Natural killer cell treated with Interleukin-12 subunit alpha and Interleukin-12 subunit beta and Interleukin-15 and Interleukin-18, amount 100 ng/mL, for 72 hours (primary cell): ENCODE measurements around the gene AP1M1. TPM values are rescaled to one million over a fixed set of nuclear protein-coding genes. Genes with fewer than 3 reads are reported as not detected.

Experiments
- ATAC-seq, 2 donors: fragments of 150-1000 bp; cut with Tn5 transposase in 1 of 2; sonication (Bioruptor Pico), chemical (Tn5 transposase) in 1 of 2; 2 replicates each; pipeline ENCODE4 v1.10.0; 2021
- DNase-seq: peaks from one replicate; pipeline ENCODE4 v3.0.0; 2022; ENCODE audit warnings: low spot score
- H3K27ac Mint-ChIP-seq, 2 donors: 1 replicate in 1 of 2; 2 replicates in 1 of 2; pipeline ENCODE4 v1.8.0; 2022; ENCODE audit warnings: mixed read lengths in 2 of 2, mild to moderate bottlenecking in 1 of 2, moderate library complexity in 1 of 2
- H3K27me3 Mint-ChIP-seq, 2 donors: 1 replicate in 1 of 2; 2 replicates in 1 of 2; pipeline ENCODE4 v1.8.0; 2022; ENCODE audit warnings: mixed read lengths in 2 of 2
- H3K36me3 Mint-ChIP-seq: one replicate; pipeline ENCODE4 v1.8.0; 2022; ENCODE audit warnings: mixed read lengths
- H3K4me1 Mint-ChIP-seq, 2 donors: 1 replicate in 1 of 2; 2 replicates in 1 of 2; pipeline ENCODE4 v1.8.0; 2022; ENCODE audit warnings: low read depth in 2 of 2, mixed read lengths in 2 of 2, mild to moderate bottlenecking in 1 of 2
- H3K4me3 Mint-ChIP-seq: one replicate; pipeline ENCODE4 v1.8.0; 2022; ENCODE audit warnings: mixed read lengths
- H3K9me3 Mint-ChIP-seq: 2 replicates; pipeline ENCODE4 v1.8.0; 2022; ENCODE audit warnings: mixed read lengths
- total RNA-seq, 2 donors: library from RNA; stranded (reverse); gene quantifications; one replicate each; pipeline ENCODE4 v1.2.3, GENCODE V29; 2022

The AP1M1 gene
- total RNA-seq, 2 donors from 2014 or later = 115 to 145 TPM

DNA sequence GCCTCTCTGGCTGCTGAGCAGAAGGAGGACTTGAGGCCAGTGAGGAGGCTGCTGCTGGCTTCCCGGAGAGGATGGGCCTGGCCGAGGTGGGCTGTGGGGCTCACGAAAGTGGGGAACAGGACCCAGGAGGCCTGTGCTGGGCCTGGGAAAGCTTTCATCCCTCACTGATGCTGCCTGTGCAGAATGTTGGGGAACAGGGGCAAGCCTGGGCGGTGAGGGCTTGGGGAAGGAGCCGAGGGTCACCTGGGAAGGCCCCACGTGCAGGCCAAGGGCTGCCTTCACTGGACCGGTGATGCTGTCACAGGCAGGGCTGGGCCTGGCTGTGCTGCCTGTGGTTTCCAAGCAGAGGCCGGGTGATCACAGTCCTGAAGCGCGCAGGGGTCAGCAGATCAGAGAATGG, 9.4 kb downstream of the AP1M1 start:
- H3K9me3 Mint-ChIP-seq = no peaks in the 10 kb centered on the region
- no peak for DNase-seq
- no peak overlapping the region for H3K27ac Mint-ChIP-seq
- no peak overlapping the region for H3K4me3 Mint-ChIP-seq
- peaks cover 27% of the 10 kb centered on the region for H3K36me3 Mint-ChIP-seq
- no peaks in the 10 kb centered on the region for H3K27me3 Mint-ChIP-seq
- ATAC-seq = no peak
- H3K4me1 Mint-ChIP-seq = peaks cover 14 to 28% of the 10 kb centered on the region in 2 donors

DNA sequence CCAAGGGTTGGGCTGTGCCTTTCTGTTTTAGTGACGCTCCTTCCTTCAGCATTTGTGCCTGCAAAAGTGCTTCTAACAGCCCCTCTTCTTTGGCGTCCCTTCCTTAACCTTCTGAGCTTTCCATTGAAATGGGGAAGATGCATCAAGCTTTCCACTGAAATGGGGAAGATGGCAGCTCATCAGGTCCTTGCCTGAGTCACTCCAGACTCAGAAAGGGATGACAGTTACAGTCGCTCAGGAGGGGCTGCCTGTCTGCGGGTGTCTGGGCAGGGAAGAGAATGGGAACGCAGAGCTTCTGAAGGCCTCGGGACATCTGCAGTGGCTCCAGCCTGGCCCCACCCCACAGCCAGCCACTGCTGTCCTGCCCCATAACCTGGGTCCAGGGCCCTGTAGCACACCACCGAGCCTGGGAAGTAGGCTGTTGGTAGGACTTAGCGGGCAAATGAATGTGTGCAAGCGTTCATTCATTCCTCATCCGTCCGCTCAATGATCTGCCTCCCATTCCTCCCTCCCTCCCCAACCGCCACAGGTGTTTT, 9.8 kb downstream of the AP1M1 start:
- Mint-ChIP-seq H3K4me1 (peaks cover 18 to 29% of the 10 kb centered on the region in 2 donors), H3K4me3 (no peak overlapping the region)
- no peak for ATAC-seq

DNA sequence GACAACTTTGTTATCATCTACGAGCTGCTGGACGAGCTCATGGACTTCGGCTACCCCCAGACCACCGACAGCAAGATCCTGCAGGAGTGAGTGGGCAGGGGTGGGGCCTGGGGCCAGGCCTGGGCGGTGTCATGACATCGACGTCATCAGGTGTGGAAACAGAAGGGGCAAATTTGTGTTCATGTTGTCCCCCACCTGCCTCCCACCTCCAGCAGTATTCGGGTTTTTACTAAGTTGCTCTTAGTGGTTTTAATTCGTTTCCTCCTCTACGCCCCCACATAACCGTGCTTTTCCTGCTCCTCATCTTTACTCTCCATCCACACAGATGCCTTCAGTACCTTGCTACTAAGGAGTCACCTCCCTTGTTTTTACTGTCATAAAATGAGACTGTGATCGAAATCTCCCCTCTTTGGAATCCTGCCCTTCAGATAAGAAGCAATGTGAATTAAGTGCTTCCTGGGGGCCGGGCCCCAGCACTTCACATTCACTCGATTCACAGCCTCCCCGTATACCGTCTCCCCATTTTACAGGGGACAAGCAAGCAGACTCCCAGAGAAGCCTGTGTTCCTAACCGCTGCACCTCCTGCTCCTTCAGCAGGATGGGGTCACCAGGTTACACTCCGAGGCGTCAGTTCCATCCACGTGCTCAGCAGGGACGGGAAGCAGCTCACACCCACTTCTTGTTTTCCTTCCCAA, 10.5 kb downstream of the AP1M1 start:
- H3K9me3 Mint-ChIP-seq = no peaks in the 10 kb centered on the region
- no peak for ATAC-seq
- peaks cover 21 to 31% of the 10 kb centered on the region in 2 donors for H3K4me1 Mint-ChIP-seq
- DNase-seq = no peak
- H3K4me3 Mint-ChIP-seq = no peak overlapping the region
- H3K36me3 Mint-ChIP-seq = peaks cover 36% of the 10 kb centered on the region
- no peaks in the 10 kb centered on the region for H3K27me3 Mint-ChIP-seq
- peak overlapping the region in 1 of 2 donors; percentile 33 for H3K27ac Mint-ChIP-seq

More for the DNA sequence above, 9.8 kb downstream of the AP1M1 start:
- Mint-ChIP-seq H3K36me3 (peaks cover 32% of the 10 kb centered on the region), H3K9me3 (no peaks in the 10 kb centered on the region), H3K27me3 (no peaks in the 10 kb centered on the region), H3K27ac (no peak overlapping the region)
- DNase-seq = no peak

DNA sequence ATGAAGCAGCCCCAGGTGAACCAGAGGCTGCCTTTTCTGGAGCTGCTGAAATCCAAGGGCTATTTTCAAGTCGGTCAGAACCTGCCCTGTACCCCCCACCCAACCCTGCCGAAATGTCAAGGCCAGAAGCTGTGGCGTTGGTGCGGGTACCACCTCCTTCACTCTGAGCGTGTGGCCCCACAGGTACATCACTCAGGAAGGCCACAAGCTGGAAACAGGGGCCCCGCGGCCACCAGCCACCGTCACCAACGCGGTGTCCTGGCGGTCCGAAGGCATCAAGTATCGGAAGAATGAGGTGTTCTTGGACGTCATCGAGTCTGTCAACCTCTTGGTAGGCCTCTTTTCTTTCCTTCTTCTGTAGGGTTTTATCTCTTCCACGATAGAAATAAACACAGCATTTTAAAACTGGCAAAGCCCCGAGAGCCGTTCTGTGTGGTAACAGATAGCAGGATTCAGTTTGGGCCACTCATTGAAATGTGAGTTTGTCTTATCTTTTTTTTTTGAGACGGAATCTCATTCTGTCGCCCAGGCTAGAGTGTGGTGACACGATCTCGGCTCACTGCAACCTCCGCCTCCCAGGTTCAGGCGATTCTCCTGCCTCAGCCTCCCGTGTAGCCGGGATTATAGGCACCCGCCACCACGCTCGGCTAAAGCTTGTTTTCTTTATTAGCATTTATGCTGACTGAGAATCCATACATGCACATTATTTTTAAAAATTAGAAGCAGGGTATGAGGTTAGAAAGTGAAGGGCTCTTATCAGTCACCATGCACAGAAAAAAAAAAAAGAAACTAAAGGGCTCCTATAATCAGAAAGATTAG, 11.3 kb downstream of the AP1M1 start:
- H3K27ac Mint-ChIP-seq = peak overlapping the region in 1 of 2 donors; percentile 33
- H3K4me1 Mint-ChIP-seq = peaks cover 24 to 31% of the 10 kb centered on the region in 2 donors
- no peak for ATAC-seq
- DNase-seq = no peak
- H3K9me3 Mint-ChIP-seq = no peaks in the 10 kb centered on the region
- no peak overlapping the region for H3K4me3 Mint-ChIP-seq
- H3K36me3 Mint-ChIP-seq = peaks cover 36% of the 10 kb centered on the region
- no peaks in the 10 kb centered on the region for H3K27me3 Mint-ChIP-seq

DNA sequence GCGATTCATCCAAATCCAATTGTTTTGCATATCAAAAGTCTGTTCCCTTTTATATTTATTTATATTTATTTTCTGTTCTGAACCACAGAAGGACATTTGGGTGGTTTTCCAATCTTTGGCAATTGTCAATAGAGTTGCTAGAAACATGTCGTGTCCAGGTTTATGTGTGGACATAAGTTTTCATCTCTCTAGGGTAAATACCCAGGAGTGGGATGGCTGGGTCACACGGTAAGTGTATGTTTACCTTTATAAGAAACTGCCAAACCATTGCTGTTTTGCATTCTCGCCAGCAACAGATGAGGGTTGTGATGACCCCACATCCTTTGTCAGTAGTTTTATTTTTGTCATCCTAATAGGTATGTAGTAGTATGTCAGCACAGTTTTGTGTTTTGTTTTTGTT, 12.5 kb downstream of the AP1M1 start:
- ATAC-seq (no peak), DNase-seq (no peak)
- no peaks in the 10 kb centered on the region for H3K27me3 Mint-ChIP-seq
- H3K4me3 Mint-ChIP-seq = no peak overlapping the region
- peaks cover 36% of the 10 kb centered on the region for H3K36me3 Mint-ChIP-seq
- no peak overlapping the region for H3K27ac Mint-ChIP-seq
- H3K9me3 Mint-ChIP-seq = no peaks in the 10 kb centered on the region
- H3K4me1 Mint-ChIP-seq = peaks cover 24 to 31% of the 10 kb centered on the region in 2 donors

DNA sequence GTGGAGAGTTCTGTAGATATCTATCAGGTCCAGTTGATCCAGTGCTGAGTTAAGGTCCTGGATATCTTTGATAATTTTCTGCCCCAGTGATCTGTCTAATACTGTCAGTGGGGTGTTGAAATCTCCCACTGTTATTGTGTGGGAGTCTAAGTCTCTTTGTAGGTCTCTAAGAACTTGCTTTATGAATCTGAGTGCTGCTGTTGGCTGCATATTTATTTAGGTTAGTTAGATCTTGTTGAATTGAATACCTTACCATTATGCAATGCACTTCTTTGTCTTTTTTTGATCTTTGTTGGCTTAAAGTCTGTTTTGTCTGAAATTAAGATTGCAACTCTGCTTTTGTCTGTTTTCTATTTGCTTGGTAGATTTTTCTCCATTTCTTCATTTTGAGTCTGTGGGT, 15.4 kb downstream of the AP1M1 start:
- DNase-seq (no peak), ATAC-seq (no peak)
- H3K4me3 Mint-ChIP-seq = no peak overlapping the region
- H3K9me3 Mint-ChIP-seq = no peaks in the 10 kb centered on the region
- H3K27me3 Mint-ChIP-seq = no peaks in the 10 kb centered on the region
- H3K36me3 Mint-ChIP-seq = peaks cover 48% of the 10 kb centered on the region
- H3K27ac Mint-ChIP-seq = peak overlapping the region in 1 of 2 donors; percentile 12
- peaks cover 30 to 34% of the 10 kb centered on the region in 2 donors for H3K4me1 Mint-ChIP-seq

DNA sequence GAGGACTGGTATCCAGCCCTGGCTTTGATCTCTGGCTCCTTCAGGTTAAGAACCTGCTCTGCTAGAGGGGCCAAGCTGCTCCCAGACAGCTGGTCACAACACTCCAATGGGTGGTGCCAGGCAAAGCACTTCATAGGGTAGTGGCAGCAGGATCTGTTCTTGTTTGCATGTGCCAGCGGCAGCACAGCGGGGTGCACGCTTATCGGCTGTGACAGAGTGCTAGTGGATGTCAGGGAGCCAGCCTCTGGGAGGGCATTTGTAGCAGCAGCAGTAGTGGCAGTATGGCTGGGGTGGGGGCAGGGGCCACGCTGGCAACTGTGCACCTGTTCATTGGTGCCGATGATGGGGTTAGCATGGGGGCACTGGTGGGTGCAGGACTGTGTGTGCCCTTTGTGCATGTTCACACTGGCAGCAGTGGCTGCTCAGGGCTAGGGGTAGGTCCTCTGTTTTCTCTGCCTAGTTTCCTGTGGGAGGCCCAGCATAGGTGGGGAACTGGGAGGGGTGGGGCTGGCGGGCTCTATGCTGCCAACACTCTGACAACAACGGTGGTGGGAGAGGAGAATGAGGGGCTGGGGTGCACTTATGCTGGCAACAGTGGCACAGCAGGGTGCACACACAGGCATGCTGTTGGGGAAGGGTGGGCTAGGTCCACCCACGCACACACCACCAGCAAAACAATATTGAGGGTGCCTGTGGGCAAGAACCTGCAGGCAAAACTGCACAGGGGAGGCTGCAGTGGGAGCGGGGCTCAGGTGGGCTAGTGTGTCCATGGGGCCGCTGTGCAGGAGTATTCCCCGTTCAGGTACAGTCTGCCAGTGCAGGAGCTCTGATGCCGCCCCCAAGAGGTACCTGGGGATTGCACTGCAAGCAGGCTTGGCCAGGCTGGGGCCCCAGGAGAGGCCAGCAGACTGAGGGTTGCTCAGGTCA, 19.3 kb downstream of the AP1M1 start:
- Mint-ChIP-seq H3K27ac (peak overlapping the region in 1 of 2 donors; percentile 50), H3K4me3 (no peak overlapping the region), H3K9me3 (peaks cover 4% of the 10 kb centered on the region), H3K36me3 (peaks cover 47% of the 10 kb centered on the region), H3K4me1 (peaks cover 37% of the 10 kb centered on the region in 2 donors), H3K27me3 (no peaks in the 10 kb centered on the region)
- ATAC-seq = no peak
- peak; percentile 58 for DNase-seq

DNA sequence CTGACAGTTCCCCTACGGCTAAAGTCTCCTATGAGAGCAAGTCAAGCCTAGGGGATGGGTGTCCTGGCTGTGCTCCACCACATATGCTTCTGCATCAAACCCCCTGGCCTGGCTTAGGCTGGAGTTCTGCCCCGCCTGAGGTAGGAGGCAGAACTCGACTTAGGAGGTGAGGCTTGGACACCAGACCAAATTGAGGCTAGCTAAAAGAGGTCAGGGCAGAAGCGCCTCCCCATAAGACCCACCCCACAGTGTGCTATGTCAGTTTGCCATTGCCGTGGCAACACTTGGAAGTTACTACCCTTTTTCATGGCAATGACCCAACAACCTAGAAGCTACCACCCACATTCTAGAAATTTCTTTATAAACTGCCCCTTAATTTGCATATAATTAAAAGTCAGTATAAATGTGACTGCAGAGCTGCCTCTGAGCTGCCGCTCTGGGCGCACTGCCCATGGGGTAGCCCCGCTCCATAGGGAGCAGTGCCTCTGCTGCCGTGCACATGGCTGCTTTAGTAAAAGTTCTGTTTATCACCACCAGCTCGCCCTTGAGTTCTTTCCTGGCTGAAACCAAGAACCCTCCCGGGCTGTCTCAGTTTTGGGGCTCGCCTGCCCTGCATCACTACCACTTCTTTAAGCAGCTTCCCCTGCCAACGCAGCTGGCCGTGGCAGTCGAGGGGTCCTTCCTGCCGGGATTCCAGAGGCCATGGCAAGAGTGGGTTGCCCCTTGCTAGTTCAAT, 20.2 kb downstream of the AP1M1 start:
- Mint-ChIP-seq H3K36me3 (peaks cover 47% of the 10 kb centered on the region), H3K27ac (no peak overlapping the region), H3K4me3 (no peak overlapping the region), H3K27me3 (no peaks in the 10 kb centered on the region), H3K4me1 (peaks cover 28 to 30% of the 10 kb centered on the region in 2 donors), H3K9me3 (peaks cover 8% of the 10 kb centered on the region)
- no peak for DNase-seq
- no peak for ATAC-seq

DNA sequence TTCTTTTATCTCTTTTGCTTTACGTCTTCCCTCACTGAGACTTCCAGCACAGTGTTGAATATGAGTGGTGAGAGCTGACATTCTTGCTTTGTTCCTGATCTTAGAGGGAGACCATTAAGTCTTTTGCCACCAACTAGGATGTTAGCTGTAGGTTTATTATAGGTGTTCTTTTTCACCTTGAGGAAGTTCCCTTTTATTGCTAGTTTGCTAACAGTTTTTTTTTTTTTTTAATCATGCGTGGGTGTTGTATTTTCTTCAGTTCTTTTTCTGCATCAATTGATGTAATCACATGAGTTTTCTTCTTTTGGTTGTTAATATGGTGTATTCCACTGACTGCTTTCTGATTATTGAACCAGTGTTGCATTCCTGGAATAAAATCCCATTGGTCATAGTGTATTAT, 21.1 kb downstream of the AP1M1 start:
- ATAC-seq = no peak
- H3K4me1 Mint-ChIP-seq = peaks cover 22 to 23% of the 10 kb centered on the region in 2 donors
- H3K27me3 Mint-ChIP-seq = no peaks in the 10 kb centered on the region
- H3K4me3 Mint-ChIP-seq = no peak overlapping the region
- peaks cover 8% of the 10 kb centered on the region for H3K9me3 Mint-ChIP-seq
- no peak overlapping the region for H3K27ac Mint-ChIP-seq
- peaks cover 46% of the 10 kb centered on the region for H3K36me3 Mint-ChIP-seq
- DNase-seq = no peak

DNA sequence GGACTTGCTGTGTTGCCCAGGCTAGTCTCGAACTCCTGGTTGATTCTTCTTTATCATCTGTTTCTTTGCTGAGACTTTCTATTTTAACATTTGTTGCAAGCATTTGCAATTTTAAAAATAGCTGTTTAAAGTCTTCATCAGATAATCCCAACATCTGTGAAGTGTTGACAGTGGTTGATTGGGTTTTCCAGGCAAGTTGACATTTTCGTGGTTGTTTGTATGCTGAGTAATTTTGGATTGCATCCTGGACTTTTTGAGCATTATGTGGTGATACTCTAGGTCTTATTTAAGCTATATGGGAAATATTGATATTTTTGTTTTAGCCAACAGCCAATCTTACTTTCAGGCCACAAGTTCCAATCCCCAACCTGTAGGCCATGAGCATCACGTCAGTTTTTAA, 25.1 kb downstream of the AP1M1 start:
- ATAC-seq (no peak), DNase-seq (no peak)
- no peak overlapping the region for H3K27ac Mint-ChIP-seq
- H3K36me3 Mint-ChIP-seq = peaks cover 33% of the 10 kb centered on the region
- peaks cover 8% of the 10 kb centered on the region for H3K9me3 Mint-ChIP-seq
- H3K4me1 Mint-ChIP-seq = peaks cover 11 to 14% of the 10 kb centered on the region in 2 donors
- no peak overlapping the region for H3K4me3 Mint-ChIP-seq
- H3K27me3 Mint-ChIP-seq = no peaks in the 10 kb centered on the region

DNA sequence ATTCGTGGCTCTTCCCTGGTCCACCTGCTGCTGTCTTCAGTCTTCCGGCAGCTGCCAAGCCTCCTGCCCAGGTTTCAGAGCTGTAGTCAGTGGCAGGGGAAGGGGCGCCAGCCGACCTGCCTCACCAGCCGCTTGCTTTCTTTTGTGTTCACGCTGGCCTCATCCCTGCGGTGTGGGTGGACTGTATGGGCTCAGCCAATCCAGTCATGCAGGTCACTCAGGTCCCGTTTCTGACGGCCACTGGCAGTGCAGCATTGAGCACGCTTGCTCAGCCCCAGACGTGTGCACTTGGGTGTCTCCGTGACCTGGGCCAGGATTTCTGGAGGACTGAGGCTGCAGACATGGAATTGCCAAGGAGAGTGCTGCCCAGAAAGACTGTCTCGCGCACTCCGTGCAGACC, 26.0 kb downstream of the AP1M1 start:
- peaks cover 29% of the 10 kb centered on the region for H3K36me3 Mint-ChIP-seq
- no peak overlapping the region for H3K27ac Mint-ChIP-seq
- ATAC-seq (no peak), DNase-seq (no peak)
- H3K9me3 Mint-ChIP-seq = peaks cover 8% of the 10 kb centered on the region
- no peak overlapping the region for H3K4me3 Mint-ChIP-seq
- H3K27me3 Mint-ChIP-seq = no peaks in the 10 kb centered on the region
- peaks cover 5 to 9% of the 10 kb centered on the region in 2 donors for H3K4me1 Mint-ChIP-seq

DNA sequence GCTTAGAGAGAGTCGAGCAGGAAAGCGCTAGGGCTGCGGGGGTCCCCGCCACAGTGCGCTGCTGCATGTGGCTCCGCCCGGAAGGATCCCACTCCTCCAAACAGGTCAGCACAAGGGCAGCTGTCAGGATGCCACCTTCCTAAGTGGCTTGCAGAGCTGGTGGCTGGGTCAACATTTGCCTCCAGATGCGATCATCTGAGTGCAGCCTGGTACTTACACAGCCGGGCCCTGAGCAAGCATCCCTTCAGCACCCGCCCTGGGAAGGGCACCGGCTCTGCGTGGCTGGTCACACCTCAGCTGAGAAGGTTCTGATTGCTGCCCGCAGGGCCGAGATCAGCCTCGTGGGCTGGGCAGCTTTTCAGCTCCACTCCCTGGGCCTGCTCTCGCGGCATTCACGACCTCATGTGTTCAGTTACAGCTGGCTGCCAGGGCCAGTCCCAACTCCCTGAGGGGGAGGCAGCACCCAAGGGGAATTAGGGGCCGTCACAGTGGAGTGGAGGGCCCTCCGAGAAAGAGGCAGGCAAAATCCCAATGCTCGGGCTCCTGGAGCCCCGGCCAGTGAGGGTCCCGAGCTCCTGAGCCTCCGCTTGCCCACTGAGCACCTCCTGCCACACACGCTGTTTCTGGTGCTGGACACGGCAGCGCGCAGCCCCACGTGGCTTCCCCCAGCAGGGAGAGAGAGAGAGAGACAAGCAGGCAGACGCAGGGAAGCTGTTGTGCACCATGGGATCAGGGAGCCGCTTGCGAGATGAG, 26.8 kb downstream of the AP1M1 start:
- Mint-ChIP-seq H3K9me3 (peaks cover 8% of the 10 kb centered on the region), H3K4me3 (no peak overlapping the region), H3K27ac (no peak overlapping the region), H3K4me1 (peaks cover 0 to 6% of the 10 kb centered on the region in 2 donors), H3K27me3 (no peaks in the 10 kb centered on the region), H3K36me3 (peaks cover 25% of the 10 kb centered on the region)
- DNase-seq (no peak), ATAC-seq (no peak)
